Body of pancreas (tissue), 4 donors: Measurements from ENCODE around the gene TAOK3.

Experiments used
- POLR2A ChIP-seq, 3 donors: fragments of 450-650 bp; IDR thresholded peaks; one replicate each; pipeline ENCODE4 v1.6.1; 2016; ENCODE audit warnings: antibody characterized with exemption in 3 of 3, mild to moderate bottlenecking in 2 of 3
- TF ChIP-seq, protein P1 (sequence below), 7 experiments: fragments of 450-650 bp in 4 of 7; fragments of 200-600 bp in 3 of 7; sonication (generic) in 3 of 7; IDR thresholded peaks; one replicate each; pipeline ENCODE4 v1.5.1; 2016 to 2019; ENCODE audit warnings: antibody characterized with exemption in 7 of 7

DNA sequence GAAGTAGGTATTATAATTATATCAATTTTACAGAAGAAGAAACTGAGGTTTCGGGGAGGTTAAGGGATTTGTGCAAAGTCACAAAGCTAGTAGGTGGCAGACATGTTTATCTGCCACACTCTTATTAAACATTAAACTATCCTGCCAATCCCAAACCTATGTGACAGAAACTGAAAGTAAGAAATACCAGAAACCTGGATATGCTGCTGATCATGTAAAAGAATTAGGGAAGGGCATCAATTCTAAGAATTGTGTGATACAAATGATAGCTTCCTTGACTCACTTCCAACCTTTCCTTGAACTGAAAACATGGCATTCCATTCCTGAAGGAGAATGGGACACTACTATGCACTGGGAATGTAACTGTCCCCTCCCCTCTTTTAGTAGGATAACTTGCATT is 16.9 kb downstream of the TAOK3 start:
- TF ChIP-seq, protein P1, sequence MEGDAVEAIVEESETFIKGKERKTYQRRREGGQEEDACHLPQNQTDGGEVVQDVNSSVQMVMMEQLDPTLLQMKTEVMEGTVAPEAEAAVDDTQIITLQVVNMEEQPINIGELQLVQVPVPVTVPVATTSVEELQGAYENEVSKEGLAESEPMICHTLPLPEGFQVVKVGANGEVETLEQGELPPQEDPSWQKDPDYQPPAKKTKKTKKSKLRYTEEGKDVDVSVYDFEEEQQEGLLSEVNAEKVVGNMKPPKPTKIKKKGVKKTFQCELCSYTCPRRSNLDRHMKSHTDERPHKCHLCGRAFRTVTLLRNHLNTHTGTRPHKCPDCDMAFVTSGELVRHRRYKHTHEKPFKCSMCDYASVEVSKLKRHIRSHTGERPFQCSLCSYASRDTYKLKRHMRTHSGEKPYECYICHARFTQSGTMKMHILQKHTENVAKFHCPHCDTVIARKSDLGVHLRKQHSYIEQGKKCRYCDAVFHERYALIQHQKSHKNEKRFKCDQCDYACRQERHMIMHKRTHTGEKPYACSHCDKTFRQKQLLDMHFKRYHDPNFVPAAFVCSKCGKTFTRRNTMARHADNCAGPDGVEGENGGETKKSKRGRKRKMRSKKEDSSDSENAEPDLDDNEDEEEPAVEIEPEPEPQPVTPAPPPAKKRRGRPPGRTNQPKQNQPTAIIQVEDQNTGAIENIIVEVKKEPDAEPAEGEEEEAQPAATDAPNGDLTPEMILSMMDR (IDR thresholded peaks at IDR 0.05) = no peak
- no peak for TF ChIP-seq POLR2A (IDR thresholded peaks at IDR 0.05)
